Lower lobe of right lung (tissue), 2 donors: ENCODE data around the gene PI4KB. TPM values are rescaled to one million over a fixed set of nuclear protein-coding genes. Genes with fewer than 3 reads are reported as not detected.

Source experiments
- ATAC-seq, 2 donors: fragments of 200-7000 bp; cut with Tn5 transposase; one replicate each; pipeline ENCODE4 v1.9.1; 2020 to 2022; ENCODE audit warnings: mild to moderate bottlenecking in 2 of 2, moderate library complexity in 2 of 2
- DNase-seq: peaks from one replicate; pipeline ENCODE4 v3.0.0-alpha.2; 2020
- H3K27ac ChIP-seq: fragments of 200-600 bp; one replicate; pipeline ENCODE4 v1.8.0; 2022
- H3K27me3 ChIP-seq: fragments of 200-600 bp; one replicate; pipeline ENCODE4 v1.8.0; 2022; ENCODE audit warnings: low read depth
- H3K36me3 ChIP-seq: fragments of 200-600 bp; one replicate; pipeline ENCODE4 v1.8.0; 2022; ENCODE audit warnings: mild to moderate bottlenecking
- H3K4me1 ChIP-seq: fragments of 200-600 bp; one replicate; pipeline ENCODE4 v1.8.0; 2022
- H3K4me3 ChIP-seq: fragments of 200-600 bp; one replicate; pipeline ENCODE4 v1.8.0; 2022; ENCODE audit warnings: mild to moderate bottlenecking
- H3K9me3 ChIP-seq: fragments of 200-600 bp; one replicate; pipeline ENCODE4 v1.8.0; 2022
- CTCF ChIP-seq: fragments of 200-600 bp; IDR thresholded peaks from one replicate; pipeline ENCODE4 v1.8.0; 2022; ENCODE audit warnings: antibody characterized with exemption, mild to moderate bottlenecking
- intact Hi-C: fragments of 100-400 bp; cut with DNase I; formaldehyde crosslinking; loops from one replicate; pipeline ENCODE4 v1.11.0; 2022
- total RNA-seq: library from RNA; stranded (reverse); fragmentation: NEBNext Ultra II Directional; extraction: Animal tissue kit (Norgen Biotek cat#: 25700); gene quantifications from one replicate; pipeline ENCODE4 v1.2.1, GENCODE V29; 2021
- donor health status: DM: no; HTN: yes; CAD: no; lungs with severe emphysema.

Gene PI4KB
- total RNA-seq, 1 donor from 2014 or later = 66.0 TPM

- no peak for TF ChIP-seq CTCF
- Histone ChIP-seq H3K27me3 (no peaks in the 10 kb centered on the region), H3K4me3 (peak overlapping the region; percentile 86), H3K9me3 (no peaks in the 10 kb centered on the region), H3K36me3 (peaks cover 15% of the 10 kb centered on the region), H3K4me1 (peaks cover 34% of the 10 kb centered on the region), H3K27ac (peak overlapping the region; percentile 97)
- no peak for DNase-seq
- intact Hi-C loops = no loop called here
- peak; percentile 11 to 30 for ATAC-seq
Observed at GRCh38 chr1:151327903-151328674, 873 bp upstream of the PI4KB start.

- H3K4me3 ChIP-seq = peak overlapping the region; percentile 86
- ATAC-seq = peak; percentile 82 to 88
- peak overlapping the region; percentile 97 for H3K27ac ChIP-seq
- intact Hi-C loops = no loop called here
- peak; percentile 74 for DNase-seq
- no peaks in the 10 kb centered on the region for H3K27me3 ChIP-seq
- no peak for TF ChIP-seq CTCF
- H3K36me3 ChIP-seq = peaks cover 29% of the 10 kb centered on the region
- H3K4me1 ChIP-seq = peaks cover 34% of the 10 kb centered on the region
- H3K9me3 ChIP-seq = no peaks in the 10 kb centered on the region
Observed at GRCh38 chr1:151326619-151327222, 495 bp downstream of the PI4KB start.

GRCh38 chr1:151325646-151326429, 1.4 kb downstream of the PI4KB start:
- Histone ChIP-seq H3K27ac (peak overlapping the region; percentile 97), H3K4me1 (peaks cover 34% of the 10 kb centered on the region), H3K27me3 (no peaks in the 10 kb centered on the region), H3K9me3 (no peaks in the 10 kb centered on the region), H3K36me3 (peaks cover 36% of the 10 kb centered on the region), H3K4me3 (peak overlapping the region; percentile 86)
- ATAC-seq (no peak), DNase-seq (no peak)
- intact Hi-C loops = no loop called here
- TF ChIP-seq CTCF = no peak

GRCh38 chr1:151325231-151325630, 2.0 kb downstream of the PI4KB start:
- Histone ChIP-seq H3K36me3 (peaks cover 42% of the 10 kb centered on the region), H3K9me3 (no peaks in the 10 kb centered on the region), H3K27ac (no peak overlapping the region), H3K4me1 (peaks cover 34% of the 10 kb centered on the region), H3K27me3 (no peaks in the 10 kb centered on the region), H3K4me3 (no peak overlapping the region)
- TF ChIP-seq CTCF = no peak
- intact Hi-C loops = no loop called here
- DNase-seq (no peak), ATAC-seq (no peak)

GRCh38 chr1:151324390-151324930, 2.8 kb downstream of the PI4KB start:
- H3K9me3 ChIP-seq = no peaks in the 10 kb centered on the region
- no peak for TF ChIP-seq CTCF
- H3K27me3 ChIP-seq = no peaks in the 10 kb centered on the region
- no peak for DNase-seq
- intact Hi-C loops = no loop called here
- peaks cover 34% of the 10 kb centered on the region for H3K4me1 ChIP-seq
- H3K4me3 ChIP-seq = no peak overlapping the region
- no peak overlapping the region for H3K27ac ChIP-seq
- peaks cover 50% of the 10 kb centered on the region for H3K36me3 ChIP-seq
- no peak for ATAC-seq
